HCT116 (cell line): Measurements from ENCODE around the gene DCAF4. TPM values are rescaled to one million over a fixed set of nuclear protein-coding genes. Genes with fewer than 3 reads are reported as not detected.

Experiments
- ATAC-seq: fragments of 200-7000 bp; cut with Tn5 transposase; 2 replicates; pipeline ENCODE4 v1.9.1; 2020; ENCODE audit warnings: mild to moderate bottlenecking, moderate library complexity
- BruUV-seq: library from RNA; stranded (reverse); fragments of 400-500 nt; replicated peaks from 2 replicates; lab custom pipeline; 2021; lab: Mats Ljungman, UMichigan
- CTCF ChIA-PET: fragments of 300-600 bp; sonication (Branson Sonifier 250); formaldehyde crosslinking; loops from one replicate; lab custom pipeline; 2021; ENCODE audit warnings: antibody characterized with exemption; lab: Charles Lee
- POLR2A ChIA-PET: fragments of 300-600, 350-600 bp; sonication (Branson Sonifier 250); formaldehyde crosslinking; loops from one replicate; lab custom pipeline; 2021; ENCODE audit warnings: antibody characterized with exemption; lab: Charles Lee
- RAD21 ChIA-PET, 2 experiments: fragments of 300-600 bp; sonication (Branson Sonifier 250); formaldehyde crosslinking; loops; one replicate each; lab custom pipeline; 2023; ENCODE audit warnings: low total read pairs in 2 of 2; ENCODE audit not compliant: uncharacterized antibody in 2 of 2, unreplicated experiment in 2 of 2, low non-redundant PET in 1 of 2; lab: Charles Lee
- DNase-seq: peaks from one replicate; pipeline ENCODE4 v3.0.0-alpha.2; 2010; ENCODE audit warnings: low read depth, low spot score
- H2AFZ ChIP-seq: fragments of 200-600 bp; shearing (Covaris generic), sonication (generic); 2 replicates; pipeline ENCODE4 v1.6.1; 2017; ENCODE audit warnings: low read depth, mixed run types, mixed read lengths, antibody characterized with exemption, low read length; ENCODE audit not compliant: poor library complexity, severe bottlenecking
- H3K27ac ChIP-seq: 2 replicates; pipeline ENCODE4 v1.5.1; 2012; ENCODE audit warnings: low read depth, low read length
- H3K27me3 ChIP-seq: fragments of 200-600 bp; sonication (generic); 2 replicates; pipeline ENCODE4 v1.6.1; 2016; ENCODE audit warnings: mixed run types, low read length, mixed read lengths; ENCODE audit not compliant: insufficient read depth
- H3K36me3 ChIP-seq, 2 experiments: fragments of 200-500 bp in 1 of 2; fragments of 200-600 bp in 1 of 2; sonication (Bioruptor generic) in 1 of 2; sonication (generic) in 1 of 2; 2 replicates each; pipeline versions ENCODE4 v1.5.1 to v1.6.1; 2014 to 2016; ENCODE audit warnings: low read length in 2 of 2, inconsistent platforms in 1 of 2, mixed read lengths in 1 of 2, mixed run types in 1 of 2; ENCODE audit not compliant: insufficient read depth in 2 of 2, control insufficient read depth in 1 of 2
- H3K4me1 ChIP-seq, 2 experiments: fragments of 200-600 bp in 1 of 2; sonication (generic) in 1 of 2; 2 replicates each; pipeline versions ENCODE4 v1.5.1 to v1.6.1; 2012 to 2017; ENCODE audit warnings: low read length in 2 of 2, inconsistent platforms in 1 of 2, mild to moderate bottlenecking in 1 of 2, mixed read lengths in 1 of 2, mixed run types in 1 of 2, moderate library complexity in 1 of 2; ENCODE audit not compliant: insufficient read depth in 2 of 2, control insufficient read depth in 1 of 2
- H3K4me2 ChIP-seq: fragments of 200-600 bp; sonication (generic); 2 replicates; pipeline ENCODE4 v1.6.1; 2017; ENCODE audit warnings: mixed run types, low read length, mixed read lengths
- H3K4me3 ChIP-seq, 2 experiments: fragments of 200-600 bp in 1 of 2; sonication (generic) in 1 of 2; replicated peaks in 1 of 2; 2 replicates each; pipeline ENCODE4 v1.5.1; 2011 to 2016; ENCODE audit warnings: low read length in 2 of 2, control low read depth in 1 of 2, low read depth in 1 of 2, mild to moderate bottlenecking in 1 of 2, mixed read lengths in 1 of 2, mixed run types in 1 of 2
- H3K79me2 ChIP-seq: fragments of 200-600 bp; sonication (generic); 2 replicates; pipeline ENCODE4 v1.6.1; 2017; ENCODE audit warnings: mild to moderate bottlenecking, mixed run types, low read length, moderate library complexity, mixed read lengths; ENCODE audit not compliant: insufficient read depth
- H3K9ac ChIP-seq: fragments of 200-600 bp; sonication (generic); 2 replicates; pipeline ENCODE4 v1.6.1; 2016; ENCODE audit warnings: low read length, mixed read lengths
- H3K9me2 ChIP-seq: fragments of 200-600 bp; sonication (generic), shearing (Covaris generic); 2 replicates; pipeline ENCODE4 v1.6.1; 2017; ENCODE audit warnings: mixed run types, mild to moderate bottlenecking, moderate library complexity; ENCODE audit not compliant: insufficient read depth
- H3K9me3 ChIP-seq, 2 experiments: fragments of 200-500 bp in 1 of 2; fragments of 200-600 bp in 1 of 2; sonication (Bioruptor generic) in 1 of 2; sonication (generic) in 1 of 2; 2 replicates each; pipeline ENCODE4 v1.6.1; 2014 to 2017; ENCODE audit warnings: low read length in 2 of 2, mixed read lengths in 2 of 2, inconsistent platforms in 1 of 2, low read depth in 1 of 2, mild to moderate bottlenecking in 1 of 2, mixed run types in 1 of 2, moderate library complexity in 1 of 2; ENCODE audit not compliant: control insufficient read depth in 1 of 2, insufficient read depth in 1 of 2
- H4K20me1 ChIP-seq: fragments of 200-600 bp; sonication (generic), shearing (Covaris generic); 2 replicates; pipeline ENCODE4 v1.6.1; 2017; ENCODE audit warnings: mixed run types, mild to moderate bottlenecking, moderate library complexity; ENCODE audit not compliant: insufficient read depth
- ATF3 ChIP-seq: IDR thresholded peaks from 2 replicates; pipeline ENCODE4 v1.6.1; 2012
- CBX3 ChIP-seq: IDR thresholded peaks from 2 replicates; pipeline ENCODE4 v1.6.1; 2012; ENCODE audit warnings: low read depth
- CEBPB ChIP-seq: IDR thresholded peaks from 2 replicates; pipeline ENCODE4 v1.6.1; 2012; ENCODE audit warnings: low read depth
- CTCF ChIP-seq, 3 experiments: fragments of 200-600 bp in 1 of 3; sonication (generic) in 1 of 3; IDR thresholded peaks in 2 of 3; conservative IDR thresholded peaks in 1 of 3; 2 replicates each; pipeline ENCODE4 v1.5.1; 2012 to 2017; ENCODE audit warnings: low read depth in 2 of 3, low read length in 2 of 3, antibody characterized with exemption in 1 of 3, borderline replicate concordance in 1 of 3, control low read depth in 1 of 3, mild to moderate bottlenecking in 1 of 3, mixed read lengths in 1 of 3, mixed run types in 1 of 3, moderate library complexity in 1 of 3; ENCODE audit not compliant: insufficient read depth in 1 of 3
- EGR1 ChIP-seq: IDR thresholded peaks from 2 replicates; pipeline ENCODE4 v1.6.1; 2012; ENCODE audit warnings: low read depth
- ELF1 ChIP-seq: IDR thresholded peaks from 2 replicates; pipeline ENCODE4 v1.6.1; 2012; ENCODE audit warnings: low read depth, borderline replicate concordance
- EZH2phosphoT487 ChIP-seq: fragments of 200-600 bp; IDR thresholded peaks from 2 replicates; pipeline ENCODE4 v1.6.1; 2018; ENCODE audit warnings: antibody characterized with exemption, borderline replicate concordance
- JUND ChIP-seq: IDR thresholded peaks from 2 replicates; pipeline ENCODE4 v1.6.1; 2012
- MAX ChIP-seq: IDR thresholded peaks from 2 replicates; pipeline ENCODE4 v1.6.1; 2012
- POLR2A ChIP-seq: IDR thresholded peaks from 2 replicates; pipeline ENCODE4 v1.7.0; 2011; ENCODE audit warnings: borderline replicate concordance; ENCODE audit not compliant: insufficient read depth, insufficient read length; ENCODE audit errors: extremely low read depth
- SIN3A ChIP-seq: IDR thresholded peaks from 2 replicates; pipeline ENCODE4 v1.6.1; 2012; ENCODE audit warnings: low read depth
- SP1 ChIP-seq: IDR thresholded peaks from 2 replicates; pipeline ENCODE4 v1.6.1; 2012; ENCODE audit warnings: low read depth
- SRF ChIP-seq: IDR thresholded peaks from 2 replicates; pipeline ENCODE4 v1.6.1; 2012; ENCODE audit warnings: low read depth
- TCF7L2 ChIP-seq: IDR thresholded peaks from 2 replicates; pipeline ENCODE4 v1.7.0; 2011; ENCODE audit warnings: borderline replicate concordance, inconsistent platforms; ENCODE audit not compliant: insufficient read depth, insufficient read length; ENCODE audit errors: extremely low read depth
- ZBTB33 ChIP-seq: IDR thresholded peaks from 2 replicates; pipeline ENCODE4 v1.6.1; 2011; ENCODE audit warnings: mild to moderate bottlenecking, low read length, moderate library complexity; ENCODE audit not compliant: insufficient replicate concordance; ENCODE audit errors: extremely low read depth
- ZFX ChIP-seq: fragments of 450-650 bp; IDR thresholded peaks from 2 replicates; pipeline ENCODE4 v1.6.1; 2017
- ZNF274 ChIP-seq: fragments of 200-500 bp; sonication (Bioruptor generic); IDR thresholded peaks from 2 replicates; pipeline ENCODE4 v1.6.1; 2014; ENCODE audit warnings: mild to moderate bottlenecking, low read depth, low read length, inconsistent platforms
- intact Hi-C: fragments of 100-400 bp; cut with micrococcal nuclease; formaldehyde crosslinking; loops from 2 replicates; pipeline ENCODE4 v1.10.0; 2022
- total RNA-seq: library from RNA; stranded (reverse); gene quantifications from one replicate; pipeline ENCODE4 v1.2.1, GENCODE V29; 2021; ENCODE audit not compliant: unreplicated experiment

The DCAF4 gene
- total RNA-seq, 1 experiment from 2014 or later = 19.3 TPM

- Histone ChIP-seq H3K4me2 (no peak overlapping the region), H3K79me2 (no peaks in the 10 kb centered on the region), H3K27ac (no peak overlapping the region), H3K9ac (no peak overlapping the region), H2AFZ (no peak overlapping the region), H3K27me3 (no peaks in the 10 kb centered on the region), H3K9me2 (no peaks in the 10 kb centered on the region), H4K20me1 (no peaks in the 10 kb centered on the region), H3K4me1 (peaks cover 3 to 25% of the 10 kb centered on the region in 2 experiments), H3K9me3 (no peaks in the 10 kb centered on the region), H3K36me3 (no peaks in the 10 kb centered on the region), H3K4me3 (no peak overlapping the region)
- TF ChIP-seq CBX3 (no peak), SIN3A (no peak), EGR1 (no peak), JUND (no peak), ZFX (no peak), MAX (no peak), ELF1 (no peak), ZNF274 (no peak), SRF (no peak), SP1 (no peak), EZH2phosphoT487 (no peak), CEBPB (no peak), TCF7L2 (no peak), POLR2A (no peak), ZBTB33 (no peak), CTCF (IDR thresholded peaks at IDR 0.05 in 2 of 3, conservative IDR thresholded peaks at IDR 0.05 in 1 of 3; ENCODE audit: borderline replicate concordance in 1 of 3, insufficient read depth in 1 of 3, low read depth in 2 of 3, low read length in 2 of 3) (no peak), ATF3 (no peak)
- ATAC-seq (no peak), DNase-seq (no peak)
- RAD21 ChIA-PET = interaction anchor here in 1 of 2 experiments (0.6 kb wide), 1 partner anchor 24 kb away, joined by 3 read pairs; no protein-coding TSS in a partner anchor
- BruUV-seq = no TSS peak
- CTCF ChIA-PET = interaction anchor here (0.8 to 2.3 kb wide), 2 partner anchors 392 to 395 kb away, joined by 3 to 6 read pairs; no protein-coding TSS in a partner anchor
- POLR2A ChIA-PET = interaction anchor here (1.4 kb wide), 1 partner anchor 15 kb away, joined by 3 read pairs; the partner anchor contains the start of gene DPF3
- intact Hi-C loops = loop anchor here (10.0 kb wide), 1 partner anchor 566 kb away; no protein-coding TSS in a partner anchor
Measured at GRCh38 chr14:72909163-72909562, 17.1 kb upstream of the DCAF4 start.
